Measurements from ENCODE around the gene LSG1.

DNA sequence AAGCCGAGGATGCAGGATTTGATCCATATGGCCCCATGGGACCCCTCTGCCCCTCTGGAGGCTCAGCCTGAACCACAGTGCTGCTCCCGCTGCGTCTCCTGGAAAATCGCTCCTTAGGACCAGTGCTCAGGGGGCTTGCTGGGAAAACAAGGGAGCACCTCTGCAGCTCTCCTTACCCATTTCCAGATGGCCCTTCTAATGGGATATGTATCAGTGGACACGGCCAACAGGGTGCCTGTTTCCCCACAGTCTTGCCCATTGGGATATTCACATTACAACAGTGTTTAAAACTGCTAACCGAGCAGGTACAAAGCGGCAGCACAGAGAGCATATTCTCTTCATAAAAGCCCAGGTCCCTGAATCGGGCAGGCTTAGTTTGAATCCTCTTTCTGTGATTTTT lies 65.8 kb downstream of the LSG1 start:
- no peak for TF ChIP-seq POLR2A (IDR thresholded peaks at IDR 0.05; ENCODE audit: low read depth)
- TF ChIP-seq, protein P1, sequence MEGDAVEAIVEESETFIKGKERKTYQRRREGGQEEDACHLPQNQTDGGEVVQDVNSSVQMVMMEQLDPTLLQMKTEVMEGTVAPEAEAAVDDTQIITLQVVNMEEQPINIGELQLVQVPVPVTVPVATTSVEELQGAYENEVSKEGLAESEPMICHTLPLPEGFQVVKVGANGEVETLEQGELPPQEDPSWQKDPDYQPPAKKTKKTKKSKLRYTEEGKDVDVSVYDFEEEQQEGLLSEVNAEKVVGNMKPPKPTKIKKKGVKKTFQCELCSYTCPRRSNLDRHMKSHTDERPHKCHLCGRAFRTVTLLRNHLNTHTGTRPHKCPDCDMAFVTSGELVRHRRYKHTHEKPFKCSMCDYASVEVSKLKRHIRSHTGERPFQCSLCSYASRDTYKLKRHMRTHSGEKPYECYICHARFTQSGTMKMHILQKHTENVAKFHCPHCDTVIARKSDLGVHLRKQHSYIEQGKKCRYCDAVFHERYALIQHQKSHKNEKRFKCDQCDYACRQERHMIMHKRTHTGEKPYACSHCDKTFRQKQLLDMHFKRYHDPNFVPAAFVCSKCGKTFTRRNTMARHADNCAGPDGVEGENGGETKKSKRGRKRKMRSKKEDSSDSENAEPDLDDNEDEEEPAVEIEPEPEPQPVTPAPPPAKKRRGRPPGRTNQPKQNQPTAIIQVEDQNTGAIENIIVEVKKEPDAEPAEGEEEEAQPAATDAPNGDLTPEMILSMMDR (IDR thresholded peaks at IDR 0.05) = no peak
- TF ChIP-seq POLR2AphosphoS5 (IDR thresholded peaks at IDR 0.05) = no peak
- TF ChIP-seq EP300 (IDR thresholded peaks at IDR 0.05) = no peak
